SH-SY5Y (cell line): ENCODE results near the gene OPCML.

Experiments
- GATA2 ChIP-seq: IDR thresholded peaks from 2 replicates; pipeline ENCODE4 v1.6.1; 2011; ENCODE audit warnings: mild to moderate bottlenecking, low read depth, low read length
- GATA3 ChIP-seq: IDR thresholded peaks from 2 replicates; pipeline ENCODE4 v1.6.1; 2011; ENCODE audit warnings: low read depth, mild to moderate bottlenecking, low read length, moderate library complexity

GRCh38 chr11:132408877-132409276 is 1123.4 kb downstream of the OPCML start:
- no peak for TF ChIP-seq GATA2
- no peak for TF ChIP-seq GATA3
